ENCODE data around the gene LSG1.

Gene LSG1

DNA sequence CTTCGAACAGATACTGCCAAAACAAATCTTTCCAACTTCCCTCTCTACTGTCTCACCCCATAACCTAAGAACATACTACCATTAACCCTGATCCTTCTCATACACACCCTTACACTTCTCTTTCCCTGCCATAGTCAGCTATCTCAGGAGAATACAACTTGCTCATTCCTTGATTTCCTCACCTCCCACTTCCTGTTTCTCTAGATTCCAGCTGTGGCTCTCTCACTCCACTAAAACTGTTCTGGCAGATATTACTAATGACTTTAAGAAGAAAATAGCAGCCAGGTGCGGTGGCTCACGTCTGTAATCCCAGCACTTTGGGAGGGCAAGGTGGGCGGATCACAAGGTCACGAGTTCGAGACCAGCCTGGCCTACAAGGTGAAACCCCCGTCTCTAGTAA is 4.6 kb downstream of the LSG1 start:
- Histone ChIP-seq H3K79me2 (ENCODE audit: insufficient read depth, low read length) (peaks cover 37% of the 10 kb centered on the region), H3K27me3 (ENCODE audit: low read length) (no peaks in the 10 kb centered on the region), H4K20me1 (ENCODE audit: low read depth, low read length) (peaks cover 10% of the 10 kb centered on the region), H3F3A (ENCODE audit: insufficient read depth) (no peaks in the 10 kb centered on the region), H2AFZ (ENCODE audit: low read depth, low read length, severe bottlenecking) (no peak overlapping the region), H3K9ac (ENCODE audit: low read length) (no peak overlapping the region), H3K36me3 (ENCODE audit: low read length) (peaks cover 20% of the 10 kb centered on the region), H3K27ac (ENCODE audit: low read depth, low read length) (no peak overlapping the region), H3K4me2 (ENCODE audit: low read depth, low read length, poor library complexity, severe bottlenecking) (no peak overlapping the region), H3K4me3 (ENCODE audit: insufficient read depth, low read length, poor library complexity, severe bottlenecking) (no peak overlapping the region), H3K9me2 (replicated peaks; ENCODE audit: insufficient read depth, low read length) (no peaks in the 10 kb centered on the region), H3K9me3 (ENCODE audit: insufficient read depth, low read length) (no peaks in the 10 kb centered on the region)
- no peak for TF ChIP-seq EZH2phosphoT487 (conservative IDR thresholded peaks at IDR 0.05; ENCODE audit: low read length)
- TF ChIP-seq, protein P1, sequence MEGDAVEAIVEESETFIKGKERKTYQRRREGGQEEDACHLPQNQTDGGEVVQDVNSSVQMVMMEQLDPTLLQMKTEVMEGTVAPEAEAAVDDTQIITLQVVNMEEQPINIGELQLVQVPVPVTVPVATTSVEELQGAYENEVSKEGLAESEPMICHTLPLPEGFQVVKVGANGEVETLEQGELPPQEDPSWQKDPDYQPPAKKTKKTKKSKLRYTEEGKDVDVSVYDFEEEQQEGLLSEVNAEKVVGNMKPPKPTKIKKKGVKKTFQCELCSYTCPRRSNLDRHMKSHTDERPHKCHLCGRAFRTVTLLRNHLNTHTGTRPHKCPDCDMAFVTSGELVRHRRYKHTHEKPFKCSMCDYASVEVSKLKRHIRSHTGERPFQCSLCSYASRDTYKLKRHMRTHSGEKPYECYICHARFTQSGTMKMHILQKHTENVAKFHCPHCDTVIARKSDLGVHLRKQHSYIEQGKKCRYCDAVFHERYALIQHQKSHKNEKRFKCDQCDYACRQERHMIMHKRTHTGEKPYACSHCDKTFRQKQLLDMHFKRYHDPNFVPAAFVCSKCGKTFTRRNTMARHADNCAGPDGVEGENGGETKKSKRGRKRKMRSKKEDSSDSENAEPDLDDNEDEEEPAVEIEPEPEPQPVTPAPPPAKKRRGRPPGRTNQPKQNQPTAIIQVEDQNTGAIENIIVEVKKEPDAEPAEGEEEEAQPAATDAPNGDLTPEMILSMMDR (IDR thresholded peaks at IDR 0.05; ENCODE audit: insufficient read depth, low read length, poor library complexity, severe bottlenecking), result no peak

DNA sequence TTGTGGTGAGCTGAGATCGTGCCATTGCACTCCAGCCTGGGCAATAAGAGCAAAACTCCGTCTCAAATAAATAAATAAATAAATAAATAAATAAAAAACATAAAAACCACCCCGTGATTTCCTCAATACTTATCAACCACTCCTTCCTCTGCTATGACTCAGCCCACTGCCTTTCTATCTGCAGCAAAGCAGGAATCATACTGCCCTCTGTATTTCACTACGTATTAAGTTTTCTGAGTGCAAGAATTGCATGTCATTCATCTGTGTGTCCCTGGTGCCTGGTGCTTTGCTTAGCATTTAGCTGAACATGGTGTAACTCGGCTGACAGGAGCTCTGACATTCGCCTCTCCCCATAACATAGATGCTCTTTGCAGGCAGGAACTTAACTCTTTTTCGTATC is 7.1 kb downstream of the LSG1 start:
- H3K4me3 ChIP-seq (ENCODE audit: insufficient read depth, low read length, poor library complexity, severe bottlenecking), result no peak overlapping the region
- peaks cover 20% of the 10 kb centered on the region for H3K36me3 ChIP-seq (ENCODE audit: low read length)
- no peaks in the 10 kb centered on the region for H4K20me1 ChIP-seq (ENCODE audit: low read depth, low read length)
- H3K9me3 ChIP-seq (ENCODE audit: insufficient read depth, low read length), result no peaks in the 10 kb centered on the region
- no peak overlapping the region for H3K4me2 ChIP-seq (ENCODE audit: low read depth, low read length, poor library complexity, severe bottlenecking)
- no peak overlapping the region for H3K9ac ChIP-seq (ENCODE audit: low read length)
- no peaks in the 10 kb centered on the region for H3F3A ChIP-seq (ENCODE audit: insufficient read depth)
- H3K79me2 ChIP-seq (ENCODE audit: insufficient read depth, low read length), result peaks cover 16% of the 10 kb centered on the region
- H3K27me3 ChIP-seq (ENCODE audit: low read length), result no peaks in the 10 kb centered on the region
- no peak for TF ChIP-seq EZH2phosphoT487 (conservative IDR thresholded peaks at IDR 0.05; ENCODE audit: low read length)
- H3K27ac ChIP-seq (ENCODE audit: low read depth, low read length), result no peak overlapping the region
- H2AFZ ChIP-seq (ENCODE audit: low read depth, low read length, severe bottlenecking), result no peak overlapping the region
- H3K9me2 ChIP-seq (replicated peaks; ENCODE audit: insufficient read depth, low read length), result no peaks in the 10 kb centered on the region

DNA sequence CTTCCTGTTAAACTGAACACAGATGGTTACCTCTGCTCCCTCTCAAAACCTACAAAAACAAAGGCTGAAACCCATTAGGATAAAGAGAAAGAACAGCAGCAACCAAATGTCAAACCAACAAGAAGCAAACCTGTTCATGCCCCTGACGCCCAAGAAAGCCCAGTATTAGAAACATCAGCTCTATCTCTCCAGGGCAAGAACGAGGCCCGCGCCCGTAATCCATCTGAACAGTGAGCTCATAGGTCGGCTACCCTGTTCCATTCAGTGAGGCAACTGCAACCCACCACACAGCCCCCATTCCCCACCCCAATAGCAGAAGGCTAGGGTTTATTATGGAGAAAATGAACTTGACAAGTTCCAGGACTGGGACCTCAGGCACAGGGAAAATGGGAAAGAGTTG is 10.0 kb downstream of the LSG1 start:
- no peaks in the 10 kb centered on the region for H3K9me2 ChIP-seq (replicated peaks; ENCODE audit: insufficient read depth, low read length)
- H3F3A ChIP-seq (ENCODE audit: insufficient read depth), result no peaks in the 10 kb centered on the region
- H3K27ac ChIP-seq (ENCODE audit: low read depth, low read length), result no peak overlapping the region
- no peak overlapping the region for H3K4me2 ChIP-seq (ENCODE audit: low read depth, low read length, poor library complexity, severe bottlenecking)
- peaks cover 31% of the 10 kb centered on the region for H3K36me3 ChIP-seq (ENCODE audit: low read length)
- no peak overlapping the region for H3K9ac ChIP-seq (ENCODE audit: low read length)
- no peaks in the 10 kb centered on the region for H3K9me3 ChIP-seq (ENCODE audit: insufficient read depth, low read length)
- no peak for TF ChIP-seq EZH2phosphoT487 (conservative IDR thresholded peaks at IDR 0.05; ENCODE audit: low read length)
- TF ChIP-seq, protein P1 (IDR thresholded peaks at IDR 0.05; ENCODE audit: insufficient read depth, low read length, poor library complexity, severe bottlenecking), result no peak
- H3K4me3 ChIP-seq (ENCODE audit: insufficient read depth, low read length, poor library complexity, severe bottlenecking), result no peak overlapping the region
- H2AFZ ChIP-seq (ENCODE audit: low read depth, low read length, severe bottlenecking), result no peak overlapping the region
- no peaks in the 10 kb centered on the region for H3K27me3 ChIP-seq (ENCODE audit: low read length)
- H3K79me2 ChIP-seq (ENCODE audit: insufficient read depth, low read length), result no peaks in the 10 kb centered on the region
- H4K20me1 ChIP-seq (ENCODE audit: low read depth, low read length), result no peaks in the 10 kb centered on the region

DNA sequence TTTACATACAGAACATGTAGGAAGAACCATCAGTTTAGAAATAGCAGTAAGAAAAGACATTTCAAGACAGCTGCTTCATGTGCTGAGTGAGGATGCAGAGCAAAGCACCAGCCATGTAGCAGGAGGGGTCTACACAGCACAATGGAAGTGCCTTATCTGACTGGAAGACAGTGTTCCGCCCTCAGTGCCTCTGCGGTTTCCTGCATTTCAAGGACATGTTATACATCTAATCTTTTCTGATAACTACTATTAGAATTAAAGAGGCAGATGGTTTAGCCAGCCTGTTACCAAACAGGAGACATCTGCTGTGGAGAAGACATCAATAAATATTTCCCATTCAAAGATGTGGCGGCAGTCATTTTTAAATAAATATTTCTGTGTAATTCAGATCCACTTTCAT is 10.6 kb downstream of the LSG1 start:
- Histone ChIP-seq H3K4me2 (ENCODE audit: low read depth, low read length, poor library complexity, severe bottlenecking) (no peak overlapping the region), H3K79me2 (ENCODE audit: insufficient read depth, low read length) (no peaks in the 10 kb centered on the region), H3K4me3 (ENCODE audit: insufficient read depth, low read length, poor library complexity, severe bottlenecking) (no peak overlapping the region), H4K20me1 (ENCODE audit: low read depth, low read length) (no peaks in the 10 kb centered on the region), H3K36me3 (ENCODE audit: low read length) (peaks cover 30% of the 10 kb centered on the region), H3K9me2 (replicated peaks; ENCODE audit: insufficient read depth, low read length) (no peaks in the 10 kb centered on the region), H3K9me3 (ENCODE audit: insufficient read depth, low read length) (no peaks in the 10 kb centered on the region), H3K9ac (ENCODE audit: low read length) (no peak overlapping the region), H3F3A (ENCODE audit: insufficient read depth) (no peaks in the 10 kb centered on the region), H2AFZ (ENCODE audit: low read depth, low read length, severe bottlenecking) (no peak overlapping the region), H3K27me3 (ENCODE audit: low read length) (no peaks in the 10 kb centered on the region), H3K27ac (ENCODE audit: low read depth, low read length) (no peak overlapping the region)
- TF ChIP-seq, protein P1 (IDR thresholded peaks at IDR 0.05; ENCODE audit: insufficient read depth, low read length, poor library complexity, severe bottlenecking), result no peak
- TF ChIP-seq EZH2phosphoT487 (conservative IDR thresholded peaks at IDR 0.05; ENCODE audit: low read length), result no peak
